ENCODE data around the gene ASCL5.

DNA sequence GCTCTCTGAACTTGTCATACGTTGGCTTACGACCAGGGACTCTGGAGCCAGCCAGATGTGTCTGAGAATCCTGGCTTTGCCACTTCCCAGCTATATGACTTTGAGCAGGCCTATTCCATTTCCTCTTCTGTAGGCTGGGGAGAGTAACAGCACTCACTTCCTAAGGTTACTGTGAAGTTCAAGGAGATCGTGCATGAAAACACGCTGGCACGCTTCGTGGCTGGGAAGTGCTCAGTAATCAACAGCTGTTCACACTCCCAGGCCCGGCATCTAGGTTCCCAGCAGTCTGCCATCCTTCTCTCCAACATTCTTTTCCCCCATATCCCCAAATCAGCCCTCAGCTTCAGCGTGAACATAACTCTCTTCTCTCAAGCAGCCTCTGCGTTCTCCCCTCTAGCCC is 2.0 kb downstream of the ASCL5 start:
- TF ChIP-seq POLR2A (IDR thresholded peaks at IDR 0.05), result no peak
- TF ChIP-seq, protein P1, sequence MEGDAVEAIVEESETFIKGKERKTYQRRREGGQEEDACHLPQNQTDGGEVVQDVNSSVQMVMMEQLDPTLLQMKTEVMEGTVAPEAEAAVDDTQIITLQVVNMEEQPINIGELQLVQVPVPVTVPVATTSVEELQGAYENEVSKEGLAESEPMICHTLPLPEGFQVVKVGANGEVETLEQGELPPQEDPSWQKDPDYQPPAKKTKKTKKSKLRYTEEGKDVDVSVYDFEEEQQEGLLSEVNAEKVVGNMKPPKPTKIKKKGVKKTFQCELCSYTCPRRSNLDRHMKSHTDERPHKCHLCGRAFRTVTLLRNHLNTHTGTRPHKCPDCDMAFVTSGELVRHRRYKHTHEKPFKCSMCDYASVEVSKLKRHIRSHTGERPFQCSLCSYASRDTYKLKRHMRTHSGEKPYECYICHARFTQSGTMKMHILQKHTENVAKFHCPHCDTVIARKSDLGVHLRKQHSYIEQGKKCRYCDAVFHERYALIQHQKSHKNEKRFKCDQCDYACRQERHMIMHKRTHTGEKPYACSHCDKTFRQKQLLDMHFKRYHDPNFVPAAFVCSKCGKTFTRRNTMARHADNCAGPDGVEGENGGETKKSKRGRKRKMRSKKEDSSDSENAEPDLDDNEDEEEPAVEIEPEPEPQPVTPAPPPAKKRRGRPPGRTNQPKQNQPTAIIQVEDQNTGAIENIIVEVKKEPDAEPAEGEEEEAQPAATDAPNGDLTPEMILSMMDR (IDR thresholded peaks at IDR 0.05), result no peak
- no peak for TF ChIP-seq EP300 (IDR thresholded peaks at IDR 0.05)
